Measurements from ENCODE around the gene WFIKKN2. TPM values are rescaled to one million over a fixed set of nuclear protein-coding genes. Genes with fewer than 3 reads are reported as not detected.
A peak's percentile ranks its signal among the peaks of the same experiment; 100 is the strongest.

Gene WFIKKN2
- total and polyA plus RNA-seq, 5 donors from 2014 or later = not detected

DNA sequence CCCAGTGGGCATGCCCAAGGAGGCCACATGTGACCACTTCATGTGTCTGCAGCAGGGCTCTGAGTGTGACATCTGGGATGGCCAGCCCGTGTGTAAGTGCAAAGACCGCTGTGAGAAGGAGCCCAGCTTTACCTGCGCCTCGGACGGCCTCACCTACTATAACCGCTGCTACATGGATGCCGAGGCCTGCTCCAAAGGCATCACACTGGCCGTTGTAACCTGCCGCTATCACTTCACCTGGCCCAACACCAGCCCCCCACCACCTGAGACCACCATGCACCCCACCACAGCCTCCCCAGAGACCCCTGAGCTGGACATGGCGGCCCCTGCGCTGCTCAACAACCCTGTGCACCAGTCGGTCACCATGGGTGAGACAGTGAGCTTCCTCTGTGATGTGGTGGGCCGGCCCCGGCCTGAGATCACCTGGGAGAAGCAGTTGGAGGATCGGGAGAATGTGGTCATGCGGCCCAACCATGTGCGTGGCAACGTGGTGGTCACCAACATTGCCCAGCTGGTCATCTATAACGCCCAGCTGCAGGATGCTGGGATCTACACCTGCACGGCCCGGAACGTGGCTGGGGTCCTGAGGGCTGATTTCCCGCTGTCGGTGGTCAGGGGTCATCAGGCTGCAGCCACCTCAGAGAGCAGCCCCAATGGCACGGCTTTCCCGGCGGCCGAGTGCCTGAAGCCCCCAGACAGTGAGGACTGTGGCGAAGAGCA is 4.4 kb downstream of the WFIKKN2 start:
- Mint-ChIP-seq H3K36me3 (no peaks in the 10 kb centered on the region), H3K4me3 (no peak overlapping the region), H3K27ac (no peak overlapping the region), H3K4me1 (no peaks in the 10 kb centered on the region), H3K27me3 (peaks cover 14% of the 10 kb centered on the region), H3K9me3 (no peaks in the 10 kb centered on the region)
- Histone ChIP-seq H3K27ac (ENCODE audit: insufficient read depth, low read length, poor library complexity, severe bottlenecking) (no peak overlapping the region), H3K9me3 (ENCODE audit: control insufficient read depth in 2 of 2, low read length in 2 of 2) (no peaks in the 10 kb centered on the region), H3K36me3 (ENCODE audit: control insufficient read depth, insufficient read depth, low read length) (no peaks in the 10 kb centered on the region), H3K27me3 (ENCODE audit: control insufficient read depth, insufficient read depth, low read length) (no peaks in the 10 kb centered on the region), H3K4me1 (ENCODE audit: control insufficient read depth, insufficient read depth, low read length, poor library complexity, severe bottlenecking) (peaks cover 2% of the 10 kb centered on the region), H3K4me3 (ENCODE audit: low read depth, low read length) (no peak overlapping the region)
- no peak for DNase-seq
- ATAC-seq (ENCODE audit: low read depth in 2 of 2) = no peak

DNA sequence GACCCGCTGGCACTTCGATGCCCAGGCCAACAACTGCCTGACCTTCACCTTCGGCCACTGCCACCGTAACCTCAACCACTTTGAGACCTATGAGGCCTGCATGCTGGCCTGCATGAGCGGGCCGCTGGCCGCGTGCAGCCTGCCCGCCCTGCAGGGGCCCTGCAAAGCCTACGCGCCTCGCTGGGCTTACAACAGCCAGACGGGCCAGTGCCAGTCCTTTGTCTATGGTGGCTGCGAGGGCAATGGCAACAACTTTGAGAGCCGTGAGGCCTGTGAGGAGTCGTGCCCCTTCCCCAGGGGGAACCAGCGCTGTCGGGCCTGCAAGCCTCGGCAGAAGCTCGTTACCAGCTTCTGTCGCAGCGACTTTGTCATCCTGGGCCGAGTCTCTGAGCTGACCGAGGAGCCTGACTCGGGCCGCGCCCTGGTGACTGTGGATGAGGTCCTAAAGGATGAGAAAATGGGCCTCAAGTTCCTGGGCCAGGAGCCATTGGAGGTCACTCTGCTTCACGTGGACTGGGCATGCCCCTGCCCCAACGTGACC is 5.0 kb downstream of the WFIKKN2 start:
- no peaks in the 10 kb centered on the region for H3K27me3 ChIP-seq (ENCODE audit: control insufficient read depth, insufficient read depth, low read length)
- Mint-ChIP-seq H3K4me1 (no peaks in the 10 kb centered on the region), H3K4me3 (no peak overlapping the region), H3K36me3 (no peaks in the 10 kb centered on the region), H3K27me3 (peaks cover 9% of the 10 kb centered on the region), H3K9me3 (no peaks in the 10 kb centered on the region), H3K27ac (no peak overlapping the region)
- ATAC-seq (ENCODE audit: low read depth in 2 of 2) = no peak
- H3K4me3 ChIP-seq (ENCODE audit: low read depth, low read length) = no peak overlapping the region
- no peak overlapping the region for H3K27ac ChIP-seq (ENCODE audit: insufficient read depth, low read length, poor library complexity, severe bottlenecking)
- peaks cover under 1% of the 10 kb centered on the region for H3K4me1 ChIP-seq (ENCODE audit: control insufficient read depth, insufficient read depth, low read length, poor library complexity, severe bottlenecking)
- DNase-seq = no peak
- no peaks in the 10 kb centered on the region for H3K36me3 ChIP-seq (ENCODE audit: control insufficient read depth, insufficient read depth, low read length)
- no peaks in the 10 kb centered on the region for H3K9me3 ChIP-seq (ENCODE audit: control insufficient read depth in 2 of 2, low read length in 2 of 2)

DNA sequence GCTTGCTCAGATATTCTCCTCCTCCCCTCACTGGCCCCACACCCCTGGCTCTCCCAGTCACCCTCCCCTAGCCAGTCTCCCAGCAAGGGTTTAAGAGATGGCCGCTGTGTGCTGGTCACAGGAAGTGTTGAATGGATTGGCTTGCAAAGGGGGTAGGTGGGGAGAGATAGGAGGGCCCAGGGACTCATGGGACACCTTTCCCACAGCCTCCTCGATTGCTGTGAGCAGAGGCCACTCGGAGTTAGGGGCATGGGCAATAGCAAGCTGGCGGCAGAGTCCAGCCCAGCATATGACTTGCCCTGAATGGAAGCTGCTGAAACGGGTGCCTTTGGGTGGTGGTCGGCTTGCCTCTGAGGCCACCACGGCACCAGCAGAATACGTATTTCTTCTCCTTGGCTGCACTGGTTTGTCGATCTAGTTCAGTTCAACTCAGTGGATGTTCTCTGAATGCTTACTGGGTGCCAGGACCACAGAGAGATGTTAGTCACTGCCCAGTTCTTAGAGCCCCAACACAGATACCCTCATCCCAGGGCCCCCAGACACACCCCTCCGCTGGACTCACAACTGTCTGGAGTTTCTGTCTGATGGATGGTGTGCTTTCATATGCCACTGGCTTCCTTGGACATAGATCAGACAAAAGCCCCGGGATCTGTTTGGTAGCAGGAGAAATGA is 6.0 kb downstream of the WFIKKN2 start:
- Mint-ChIP-seq H3K36me3 (no peaks in the 10 kb centered on the region), H3K4me1 (no peaks in the 10 kb centered on the region), H3K27ac (no peak overlapping the region), H3K4me3 (no peak overlapping the region), H3K9me3 (no peaks in the 10 kb centered on the region), H3K27me3 (no peaks in the 10 kb centered on the region)
- Histone ChIP-seq H3K27ac (ENCODE audit: insufficient read depth, low read length, poor library complexity, severe bottlenecking) (no peak overlapping the region), H3K4me1 (ENCODE audit: control insufficient read depth, insufficient read depth, low read length, poor library complexity, severe bottlenecking) (no peaks in the 10 kb centered on the region), H3K36me3 (ENCODE audit: control insufficient read depth, insufficient read depth, low read length) (no peaks in the 10 kb centered on the region), H3K4me3 (ENCODE audit: low read depth, low read length) (no peak overlapping the region), H3K27me3 (ENCODE audit: control insufficient read depth, insufficient read depth, low read length) (no peaks in the 10 kb centered on the region), H3K9me3 (ENCODE audit: control insufficient read depth in 2 of 2, low read length in 2 of 2) (no peaks in the 10 kb centered on the region)
- ATAC-seq (ENCODE audit: low read depth in 2 of 2) (no peak), DNase-seq (no peak)

DNA sequence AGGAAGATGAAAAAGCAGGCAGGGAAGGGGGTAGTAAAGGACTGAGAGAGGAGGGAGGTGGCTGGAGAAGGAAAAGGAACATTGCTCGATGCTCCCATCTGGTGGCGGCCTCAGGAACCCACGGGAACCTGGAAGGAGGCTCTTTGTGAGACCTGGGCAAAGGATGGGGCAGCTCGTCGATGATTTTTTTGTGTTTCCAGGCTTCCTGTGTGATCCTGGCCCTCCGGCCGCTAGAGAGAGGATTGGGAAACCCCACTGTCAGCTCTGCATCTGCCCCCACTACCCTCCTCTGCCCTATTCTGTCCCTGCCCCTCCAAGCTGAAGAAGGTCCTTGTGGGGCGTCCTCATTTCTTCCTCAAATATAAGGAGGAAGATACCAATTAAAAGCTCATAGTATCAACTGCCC is 6.6 kb downstream of the WFIKKN2 start:
- Histone ChIP-seq H3K4me3 (ENCODE audit: low read depth, low read length) (no peak overlapping the region), H3K9me3 (ENCODE audit: control insufficient read depth in 2 of 2, low read length in 2 of 2) (no peaks in the 10 kb centered on the region), H3K27me3 (ENCODE audit: control insufficient read depth, insufficient read depth, low read length) (no peaks in the 10 kb centered on the region), H3K36me3 (ENCODE audit: control insufficient read depth, insufficient read depth, low read length) (no peaks in the 10 kb centered on the region), H3K4me1 (ENCODE audit: control insufficient read depth, insufficient read depth, low read length, poor library complexity, severe bottlenecking) (no peaks in the 10 kb centered on the region), H3K27ac (ENCODE audit: insufficient read depth, low read length, poor library complexity, severe bottlenecking) (no peak overlapping the region)
- Mint-ChIP-seq H3K27me3 (no peaks in the 10 kb centered on the region), H3K4me1 (no peaks in the 10 kb centered on the region), H3K4me3 (no peak overlapping the region), H3K36me3 (no peaks in the 10 kb centered on the region), H3K27ac (peak overlapping the region in 1 of 3 donors; percentile 20), H3K9me3 (no peaks in the 10 kb centered on the region)
- peak in 1 of 2 donors; percentile 39 for ATAC-seq (ENCODE audit: low read depth in 2 of 2)
- peak; percentile 10 to 54 (median 41) for DNase-seq

DNA sequence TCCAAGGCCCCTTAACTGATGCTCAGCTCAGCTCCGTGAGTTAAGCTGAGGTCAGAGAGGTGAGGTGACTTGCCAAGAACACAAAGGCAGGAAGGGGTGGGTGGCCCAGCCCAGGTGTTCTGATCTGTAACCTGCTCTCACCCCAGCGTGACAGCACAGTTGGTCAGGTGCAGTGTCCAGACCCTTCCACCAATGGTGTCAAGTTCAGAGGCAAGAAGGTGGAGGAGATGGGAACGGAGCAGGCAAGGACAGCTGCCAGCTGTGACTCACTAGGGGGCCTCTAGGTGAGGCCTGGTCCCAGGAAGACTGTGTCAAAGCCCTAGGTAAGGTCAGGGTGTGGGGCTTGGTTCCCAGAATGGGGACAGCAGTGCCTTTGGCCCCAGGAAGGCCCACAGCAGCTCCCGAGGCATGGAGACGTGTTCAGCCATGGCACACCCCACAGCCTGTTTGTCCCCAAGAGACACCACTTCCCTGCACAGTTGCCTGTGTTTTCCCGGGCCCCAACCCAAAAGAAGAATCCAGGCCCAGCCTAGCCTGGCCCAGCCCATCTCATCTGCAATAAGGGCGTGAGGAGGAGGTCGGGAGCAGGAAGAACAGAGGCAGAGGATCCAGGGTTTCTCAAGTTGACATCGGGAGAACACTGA is 7.2 kb downstream of the WFIKKN2 start:
- H3K27ac Mint-ChIP-seq = peak overlapping the region in 1 of 3 donors; percentile 20
- Histone ChIP-seq H3K27me3 (ENCODE audit: control insufficient read depth, insufficient read depth, low read length) (no peaks in the 10 kb centered on the region), H3K4me3 (ENCODE audit: low read depth, low read length) (no peak overlapping the region), H3K4me1 (ENCODE audit: control insufficient read depth, insufficient read depth, low read length, poor library complexity, severe bottlenecking) (no peaks in the 10 kb centered on the region), H3K36me3 (ENCODE audit: control insufficient read depth, insufficient read depth, low read length) (no peaks in the 10 kb centered on the region), H3K27ac (ENCODE audit: insufficient read depth, low read length, poor library complexity, severe bottlenecking) (no peak overlapping the region), H3K9me3 (ENCODE audit: control insufficient read depth in 2 of 2, low read length in 2 of 2) (no peaks in the 10 kb centered on the region)
- no peaks in the 10 kb centered on the region for H3K27me3 Mint-ChIP-seq
- no peaks in the 10 kb centered on the region for H3K36me3 Mint-ChIP-seq
- H3K4me1 Mint-ChIP-seq = no peaks in the 10 kb centered on the region
- H3K9me3 Mint-ChIP-seq = no peaks in the 10 kb centered on the region
- ATAC-seq (ENCODE audit: low read depth in 2 of 2) (no peak), DNase-seq (no peak)
- H3K4me3 Mint-ChIP-seq = no peak overlapping the region

DNA sequence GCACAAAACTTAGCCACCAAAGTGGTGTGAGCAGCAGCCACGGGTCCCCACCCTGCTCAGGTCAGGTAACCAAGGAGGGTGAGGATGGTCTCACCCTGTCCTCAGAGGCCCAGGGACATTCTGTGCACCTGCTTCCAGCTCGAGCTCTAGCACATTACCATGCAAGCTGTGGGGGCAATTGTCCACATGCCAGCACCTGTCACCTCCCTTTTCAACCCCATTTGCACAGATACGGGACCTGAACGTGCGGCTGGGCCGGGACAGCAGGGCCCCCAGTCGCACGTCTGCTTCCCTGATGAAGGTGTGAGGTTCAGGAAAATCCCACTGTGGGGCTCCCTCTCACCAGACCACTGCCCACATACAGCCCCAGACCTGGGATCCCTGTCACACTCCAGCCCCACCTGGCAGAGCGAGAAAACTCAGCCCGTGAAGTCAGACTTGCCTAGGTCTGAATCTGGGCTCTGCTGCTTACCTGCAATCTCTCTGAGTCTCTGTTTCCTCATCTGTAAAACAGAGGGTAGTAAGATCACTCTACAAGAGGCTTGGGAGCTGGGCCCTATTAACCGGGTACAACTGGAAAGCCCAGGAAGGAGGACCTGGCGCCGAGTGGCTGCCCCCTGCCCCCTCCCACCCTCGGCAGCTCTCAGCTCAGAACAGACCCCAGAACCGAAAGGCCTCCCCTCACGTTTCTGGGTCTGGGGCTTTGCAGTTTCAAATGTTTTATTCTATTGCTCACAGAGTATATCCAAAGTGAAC is 7.9 kb downstream of the WFIKKN2 start:
- no peak overlapping the region for H3K4me3 Mint-ChIP-seq
- no peaks in the 10 kb centered on the region for H3K4me1 ChIP-seq (ENCODE audit: control insufficient read depth, insufficient read depth, low read length, poor library complexity, severe bottlenecking)
- H3K4me1 Mint-ChIP-seq = no peaks in the 10 kb centered on the region
- no peak for ATAC-seq (ENCODE audit: low read depth in 2 of 2)
- no peaks in the 10 kb centered on the region for H3K36me3 Mint-ChIP-seq
- DNase-seq = no peak
- H3K27me3 Mint-ChIP-seq = no peaks in the 10 kb centered on the region
- no peak overlapping the region for H3K4me3 ChIP-seq (ENCODE audit: low read depth, low read length)
- no peaks in the 10 kb centered on the region for H3K9me3 Mint-ChIP-seq
- H3K27me3 ChIP-seq (ENCODE audit: control insufficient read depth, insufficient read depth, low read length) = no peaks in the 10 kb centered on the region
- H3K27ac Mint-ChIP-seq = no peak overlapping the region
- no peaks in the 10 kb centered on the region for H3K36me3 ChIP-seq (ENCODE audit: control insufficient read depth, insufficient read depth, low read length)
- H3K27ac ChIP-seq (ENCODE audit: insufficient read depth, low read length, poor library complexity, severe bottlenecking) = no peak overlapping the region
- H3K9me3 ChIP-seq (ENCODE audit: control insufficient read depth in 2 of 2, low read length in 2 of 2) = no peaks in the 10 kb centered on the region

DNA sequence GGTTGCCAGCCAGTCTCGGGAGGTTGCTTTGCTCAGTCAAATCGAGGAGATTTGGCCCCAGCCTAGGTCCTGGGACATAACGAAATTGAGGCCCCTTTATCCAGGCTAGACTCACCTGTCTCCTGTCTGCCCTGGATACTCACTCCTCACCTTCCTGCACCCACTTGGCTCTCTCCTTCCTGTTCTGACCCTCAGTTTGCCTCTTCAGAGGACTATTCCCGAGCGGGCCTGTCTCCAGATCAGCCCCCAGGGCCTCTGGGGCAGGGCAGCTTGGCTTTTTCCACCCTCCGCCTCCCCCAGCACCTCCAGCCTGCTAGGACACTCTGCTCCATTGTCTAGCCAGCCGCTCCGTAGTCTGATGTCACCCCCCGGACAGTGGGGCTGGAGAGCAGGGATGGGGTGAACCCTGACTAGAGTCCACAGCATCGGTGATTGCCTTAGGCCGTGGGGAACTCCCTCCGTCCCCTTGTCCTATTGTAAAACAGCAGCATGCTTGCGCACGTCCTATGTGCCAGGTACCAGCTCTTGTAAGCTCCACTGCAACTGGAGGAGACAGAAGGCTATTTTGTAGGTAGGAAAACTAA is 8.8 kb downstream of the WFIKKN2 start:
- Mint-ChIP-seq H3K27ac (peak overlapping the region in 1 of 3 donors; percentile 33), H3K4me3 (no peak overlapping the region), H3K27me3 (no peaks in the 10 kb centered on the region), H3K36me3 (no peaks in the 10 kb centered on the region), H3K4me1 (no peaks in the 10 kb centered on the region), H3K9me3 (no peaks in the 10 kb centered on the region)
- DNase-seq (no peak), ATAC-seq (ENCODE audit: low read depth in 2 of 2) (no peak)
- no peak overlapping the region for H3K4me3 ChIP-seq (ENCODE audit: low read depth, low read length)
- no peaks in the 10 kb centered on the region for H3K27me3 ChIP-seq (ENCODE audit: control insufficient read depth, insufficient read depth, low read length)
- H3K36me3 ChIP-seq (ENCODE audit: control insufficient read depth, insufficient read depth, low read length) = no peaks in the 10 kb centered on the region
- no peaks in the 10 kb centered on the region for H3K9me3 ChIP-seq (ENCODE audit: control insufficient read depth in 2 of 2, low read length in 2 of 2)
- H3K27ac ChIP-seq (ENCODE audit: insufficient read depth, low read length, poor library complexity, severe bottlenecking) = no peak overlapping the region
- no peaks in the 10 kb centered on the region for H3K4me1 ChIP-seq (ENCODE audit: control insufficient read depth, insufficient read depth, low read length, poor library complexity, severe bottlenecking)

Measured in CD4-positive, CD25-positive, alpha-beta regulatory T cell (primary cell).